ENCODE data around the gene PBX4.

DNA sequence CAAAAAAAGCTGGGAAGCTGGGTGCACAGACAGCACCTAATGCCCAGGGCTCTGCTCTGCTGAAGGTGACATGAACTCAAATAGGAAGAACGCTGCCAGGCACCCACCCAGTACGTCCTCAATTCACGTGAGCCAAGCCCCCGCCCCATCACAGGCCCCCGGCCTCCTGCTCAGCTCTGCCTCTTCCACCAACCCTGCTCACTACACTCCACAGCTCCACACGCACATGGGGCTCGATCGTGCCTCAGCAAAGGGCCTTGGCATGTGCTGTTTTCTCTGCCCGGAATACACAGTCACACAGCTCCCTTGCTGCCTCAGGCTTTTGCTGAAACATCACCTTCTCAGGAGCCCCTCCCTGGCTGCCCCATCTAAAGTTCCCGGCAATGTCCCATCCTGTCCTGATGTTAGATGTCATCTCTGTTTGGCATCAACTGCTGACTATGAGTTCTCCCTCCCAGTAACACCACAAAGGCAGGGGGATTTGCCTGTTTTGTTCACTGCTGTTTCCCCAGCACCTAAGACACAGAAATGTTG, 42.7 kb upstream of the PBX4 start:
- TF ChIP-seq, protein P1, sequence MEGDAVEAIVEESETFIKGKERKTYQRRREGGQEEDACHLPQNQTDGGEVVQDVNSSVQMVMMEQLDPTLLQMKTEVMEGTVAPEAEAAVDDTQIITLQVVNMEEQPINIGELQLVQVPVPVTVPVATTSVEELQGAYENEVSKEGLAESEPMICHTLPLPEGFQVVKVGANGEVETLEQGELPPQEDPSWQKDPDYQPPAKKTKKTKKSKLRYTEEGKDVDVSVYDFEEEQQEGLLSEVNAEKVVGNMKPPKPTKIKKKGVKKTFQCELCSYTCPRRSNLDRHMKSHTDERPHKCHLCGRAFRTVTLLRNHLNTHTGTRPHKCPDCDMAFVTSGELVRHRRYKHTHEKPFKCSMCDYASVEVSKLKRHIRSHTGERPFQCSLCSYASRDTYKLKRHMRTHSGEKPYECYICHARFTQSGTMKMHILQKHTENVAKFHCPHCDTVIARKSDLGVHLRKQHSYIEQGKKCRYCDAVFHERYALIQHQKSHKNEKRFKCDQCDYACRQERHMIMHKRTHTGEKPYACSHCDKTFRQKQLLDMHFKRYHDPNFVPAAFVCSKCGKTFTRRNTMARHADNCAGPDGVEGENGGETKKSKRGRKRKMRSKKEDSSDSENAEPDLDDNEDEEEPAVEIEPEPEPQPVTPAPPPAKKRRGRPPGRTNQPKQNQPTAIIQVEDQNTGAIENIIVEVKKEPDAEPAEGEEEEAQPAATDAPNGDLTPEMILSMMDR (conservative IDR thresholded peaks at IDR 0.05; ENCODE audit: low read depth in 2 of 2): no peak
- TF ChIP-seq EZH2 (IDR thresholded peaks at IDR 0.05; ENCODE audit: low read depth, unreplicated experiment) (no peak), EZH2phosphoT487 (IDR thresholded peaks at IDR 0.05; ENCODE audit: unreplicated experiment) (no peak)
- TF ChIP-seq, protein P2, sequence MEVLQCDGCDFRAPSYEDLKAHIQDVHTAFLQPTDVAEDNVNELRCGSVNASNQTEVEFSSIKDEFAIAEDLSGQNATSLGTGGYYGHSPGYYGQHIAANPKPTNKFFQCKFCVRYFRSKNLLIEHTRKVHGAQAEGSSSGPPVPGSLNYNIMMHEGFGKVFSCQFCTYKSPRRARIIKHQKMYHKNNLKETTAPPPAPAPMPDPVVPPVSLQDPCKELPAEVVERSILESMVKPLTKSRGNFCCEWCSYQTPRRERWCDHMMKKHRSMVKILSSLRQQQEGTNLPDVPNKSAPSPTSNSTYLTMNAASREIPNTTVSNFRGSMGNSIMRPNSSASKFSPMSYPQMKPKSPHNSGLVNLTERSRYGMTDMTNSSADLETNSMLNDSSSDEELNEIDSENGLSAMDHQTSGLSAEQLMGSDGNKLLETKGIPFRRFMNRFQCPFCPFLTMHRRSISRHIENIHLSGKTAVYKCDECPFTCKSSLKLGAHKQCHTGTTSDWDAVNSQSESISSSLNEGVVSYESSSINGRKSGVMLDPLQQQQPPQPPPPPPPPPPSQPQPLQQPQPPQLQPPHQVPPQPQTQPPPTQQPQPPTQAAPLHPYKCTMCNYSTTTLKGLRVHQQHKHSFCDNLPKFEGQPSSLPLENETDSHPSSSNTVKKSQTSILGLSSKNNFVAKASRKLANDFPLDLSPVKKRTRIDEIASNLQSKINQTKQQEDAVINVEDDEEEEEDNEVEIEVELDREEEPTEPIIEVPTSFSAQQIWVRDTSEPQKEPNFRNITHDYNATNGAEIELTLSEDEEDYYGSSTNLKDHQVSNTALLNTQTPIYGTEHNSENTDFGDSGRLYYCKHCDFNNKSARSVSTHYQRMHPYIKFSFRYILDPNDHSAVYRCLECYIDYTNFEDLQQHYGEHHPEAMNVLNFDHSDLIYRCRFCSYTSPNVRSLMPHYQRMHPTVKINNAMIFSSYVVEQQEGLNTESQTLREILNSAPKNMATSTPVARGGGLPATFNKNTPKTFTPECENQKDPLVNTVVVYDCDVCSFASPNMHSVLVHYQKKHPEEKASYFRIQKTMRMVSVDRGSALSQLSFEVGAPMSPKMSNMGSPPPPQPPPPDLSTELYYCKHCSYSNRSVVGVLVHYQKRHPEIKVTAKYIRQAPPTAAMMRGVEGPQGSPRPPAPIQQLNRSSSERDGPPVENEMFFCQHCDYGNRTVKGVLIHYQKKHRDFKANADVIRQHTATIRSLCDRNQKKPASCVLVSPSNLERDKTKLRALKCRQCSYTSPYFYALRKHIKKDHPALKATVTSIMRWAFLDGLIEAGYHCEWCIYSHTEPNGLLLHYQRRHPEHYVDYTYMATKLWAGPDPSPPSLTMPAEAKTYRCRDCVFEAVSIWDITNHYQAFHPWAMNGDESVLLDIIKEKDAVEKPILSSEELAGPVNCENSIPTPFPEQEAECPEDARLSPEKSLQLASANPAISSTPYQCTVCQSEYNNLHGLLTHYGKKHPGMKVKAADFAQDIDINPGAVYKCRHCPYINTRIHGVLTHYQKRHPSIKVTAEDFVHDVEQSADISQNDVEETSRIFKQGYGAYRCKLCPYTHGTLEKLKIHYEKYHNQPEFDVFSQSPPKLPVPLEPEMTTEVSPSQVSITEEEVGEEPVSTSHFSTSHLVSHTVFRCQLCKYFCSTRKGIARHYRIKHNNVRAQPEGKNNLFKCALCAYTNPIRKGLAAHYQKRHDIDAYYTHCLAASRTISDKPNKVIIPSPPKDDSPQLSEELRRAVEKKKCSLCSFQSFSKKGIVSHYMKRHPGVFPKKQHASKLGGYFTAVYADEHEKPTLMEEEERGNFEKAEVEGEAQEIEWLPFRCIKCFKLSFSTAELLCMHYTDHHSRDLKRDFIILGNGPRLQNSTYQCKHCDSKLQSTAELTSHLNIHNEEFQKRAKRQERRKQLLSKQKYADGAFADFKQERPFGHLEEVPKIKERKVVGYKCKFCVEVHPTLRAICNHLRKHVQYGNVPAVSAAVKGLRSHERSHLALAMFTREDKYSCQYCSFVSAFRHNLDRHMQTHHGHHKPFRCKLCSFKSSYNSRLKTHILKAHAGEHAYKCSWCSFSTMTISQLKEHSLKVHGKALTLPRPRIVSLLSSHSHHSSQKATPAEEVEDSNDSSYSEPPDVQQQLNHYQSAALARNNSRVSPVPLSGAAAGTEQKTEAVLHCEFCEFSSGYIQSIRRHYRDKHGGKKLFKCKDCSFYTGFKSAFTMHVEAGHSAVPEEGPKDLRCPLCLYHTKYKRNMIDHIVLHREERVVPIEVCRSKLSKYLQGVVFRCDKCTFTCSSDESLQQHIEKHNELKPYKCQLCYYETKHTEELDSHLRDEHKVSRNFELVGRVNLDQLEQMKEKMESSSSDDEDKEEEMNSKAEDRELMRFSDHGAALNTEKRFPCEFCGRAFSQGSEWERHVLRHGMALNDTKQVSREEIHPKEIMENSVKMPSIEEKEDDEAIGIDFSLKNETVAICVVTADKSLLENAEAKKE (CRISPR knock-in tag; IDR thresholded peaks at IDR 0.05): no peak

Measured in GM23338 (cell line).